HCT116 (cell line): Measurements from ENCODE around the gene HIPK2. TPM values are rescaled to one million over a fixed set of nuclear protein-coding genes. Genes with fewer than 3 reads are reported as not detected.

Experiments used
- ATAC-seq: fragments of 200-7000 bp; cut with Tn5 transposase; 2 replicates; pipeline ENCODE4 v1.9.1; 2020; ENCODE audit warnings: mild to moderate bottlenecking, moderate library complexity
- BruUV-seq: library from RNA; stranded (reverse); fragments of 400-500 nt; replicated peaks from 2 replicates; lab custom pipeline; 2021; lab: Mats Ljungman, UMichigan
- CTCF ChIA-PET: fragments of 300-600 bp; sonication (Branson Sonifier 250); formaldehyde crosslinking; loops from one replicate; lab custom pipeline; 2021; ENCODE audit warnings: antibody characterized with exemption; lab: Charles Lee
- POLR2A ChIA-PET: fragments of 300-600, 350-600 bp; sonication (Branson Sonifier 250); formaldehyde crosslinking; loops from one replicate; lab custom pipeline; 2021; ENCODE audit warnings: antibody characterized with exemption; lab: Charles Lee
- RAD21 ChIA-PET, 2 experiments: fragments of 300-600 bp; sonication (Branson Sonifier 250); formaldehyde crosslinking; loops; one replicate each; lab custom pipeline; 2023; ENCODE audit warnings: low total read pairs in 2 of 2; ENCODE audit not compliant: uncharacterized antibody in 2 of 2, unreplicated experiment in 2 of 2, low non-redundant PET in 1 of 2; lab: Charles Lee
- DNase-seq: peaks from one replicate; pipeline ENCODE4 v3.0.0-alpha.2; 2010; ENCODE audit warnings: low read depth, low spot score
- H2AFZ ChIP-seq: fragments of 200-600 bp; shearing (Covaris generic), sonication (generic); 2 replicates; pipeline ENCODE4 v1.6.1; 2017; ENCODE audit warnings: low read depth, mixed run types, mixed read lengths, antibody characterized with exemption, low read length; ENCODE audit not compliant: poor library complexity, severe bottlenecking
- H3K27ac ChIP-seq: 2 replicates; pipeline ENCODE4 v1.5.1; 2012; ENCODE audit warnings: low read depth, low read length
- H3K27me3 ChIP-seq: fragments of 200-600 bp; sonication (generic); 2 replicates; pipeline ENCODE4 v1.6.1; 2016; ENCODE audit warnings: mixed run types, low read length, mixed read lengths; ENCODE audit not compliant: insufficient read depth
- H3K36me3 ChIP-seq, 2 experiments: fragments of 200-500 bp in 1 of 2; fragments of 200-600 bp in 1 of 2; sonication (Bioruptor generic) in 1 of 2; sonication (generic) in 1 of 2; 2 replicates each; pipeline versions ENCODE4 v1.5.1 to v1.6.1; 2014 to 2016; ENCODE audit warnings: low read length in 2 of 2, inconsistent platforms in 1 of 2, mixed read lengths in 1 of 2, mixed run types in 1 of 2; ENCODE audit not compliant: insufficient read depth in 2 of 2, control insufficient read depth in 1 of 2
- H3K4me1 ChIP-seq, 2 experiments: fragments of 200-600 bp in 1 of 2; sonication (generic) in 1 of 2; 2 replicates each; pipeline versions ENCODE4 v1.5.1 to v1.6.1; 2012 to 2017; ENCODE audit warnings: low read length in 2 of 2, inconsistent platforms in 1 of 2, mild to moderate bottlenecking in 1 of 2, mixed read lengths in 1 of 2, mixed run types in 1 of 2, moderate library complexity in 1 of 2; ENCODE audit not compliant: insufficient read depth in 2 of 2, control insufficient read depth in 1 of 2
- H3K4me2 ChIP-seq: fragments of 200-600 bp; sonication (generic); 2 replicates; pipeline ENCODE4 v1.6.1; 2017; ENCODE audit warnings: mixed run types, low read length, mixed read lengths
- H3K4me3 ChIP-seq, 2 experiments: fragments of 200-600 bp in 1 of 2; sonication (generic) in 1 of 2; replicated peaks in 1 of 2; 2 replicates each; pipeline ENCODE4 v1.5.1; 2011 to 2016; ENCODE audit warnings: low read length in 2 of 2, control low read depth in 1 of 2, low read depth in 1 of 2, mild to moderate bottlenecking in 1 of 2, mixed read lengths in 1 of 2, mixed run types in 1 of 2
- H3K79me2 ChIP-seq: fragments of 200-600 bp; sonication (generic); 2 replicates; pipeline ENCODE4 v1.6.1; 2017; ENCODE audit warnings: mild to moderate bottlenecking, mixed run types, low read length, moderate library complexity, mixed read lengths; ENCODE audit not compliant: insufficient read depth
- H3K9ac ChIP-seq: fragments of 200-600 bp; sonication (generic); 2 replicates; pipeline ENCODE4 v1.6.1; 2016; ENCODE audit warnings: low read length, mixed read lengths
- H3K9me2 ChIP-seq: fragments of 200-600 bp; sonication (generic), shearing (Covaris generic); 2 replicates; pipeline ENCODE4 v1.6.1; 2017; ENCODE audit warnings: mixed run types, mild to moderate bottlenecking, moderate library complexity; ENCODE audit not compliant: insufficient read depth
- H3K9me3 ChIP-seq, 2 experiments: fragments of 200-500 bp in 1 of 2; fragments of 200-600 bp in 1 of 2; sonication (Bioruptor generic) in 1 of 2; sonication (generic) in 1 of 2; 2 replicates each; pipeline ENCODE4 v1.6.1; 2014 to 2017; ENCODE audit warnings: low read length in 2 of 2, mixed read lengths in 2 of 2, inconsistent platforms in 1 of 2, low read depth in 1 of 2, mild to moderate bottlenecking in 1 of 2, mixed run types in 1 of 2, moderate library complexity in 1 of 2; ENCODE audit not compliant: control insufficient read depth in 1 of 2, insufficient read depth in 1 of 2
- H4K20me1 ChIP-seq: fragments of 200-600 bp; sonication (generic), shearing (Covaris generic); 2 replicates; pipeline ENCODE4 v1.6.1; 2017; ENCODE audit warnings: mixed run types, mild to moderate bottlenecking, moderate library complexity; ENCODE audit not compliant: insufficient read depth
- CEBPB ChIP-seq: IDR thresholded peaks from 2 replicates; pipeline ENCODE4 v1.6.1; 2012; ENCODE audit warnings: low read depth
- EZH2phosphoT487 ChIP-seq: fragments of 200-600 bp; IDR thresholded peaks from 2 replicates; pipeline ENCODE4 v1.6.1; 2018; ENCODE audit warnings: antibody characterized with exemption, borderline replicate concordance
- RAD21 ChIP-seq: IDR thresholded peaks from 2 replicates; pipeline ENCODE4 v1.6.1; 2012; ENCODE audit warnings: low read depth, mild to moderate bottlenecking
- REST ChIP-seq: IDR thresholded peaks from 2 replicates; pipeline ENCODE4 v1.6.1; 2012; ENCODE audit warnings: low read depth
- SP1 ChIP-seq: IDR thresholded peaks from 2 replicates; pipeline ENCODE4 v1.6.1; 2012; ENCODE audit warnings: low read depth
- ZBTB33 ChIP-seq: IDR thresholded peaks from 2 replicates; pipeline ENCODE4 v1.6.1; 2011; ENCODE audit warnings: mild to moderate bottlenecking, low read length, moderate library complexity; ENCODE audit not compliant: insufficient replicate concordance; ENCODE audit errors: extremely low read depth
- intact Hi-C: fragments of 100-400 bp; cut with micrococcal nuclease; formaldehyde crosslinking; loops from 2 replicates; pipeline ENCODE4 v1.10.0; 2022
- total RNA-seq: library from RNA; stranded (reverse); gene quantifications from one replicate; pipeline ENCODE4 v1.2.1, GENCODE V29; 2021; ENCODE audit not compliant: unreplicated experiment
- TF ChIP-seq, protein P1 (sequence below): IDR thresholded peaks from 2 replicates; pipeline ENCODE4 v1.6.1; 2012

Gene HIPK2
- total RNA-seq, 1 experiment from 2014 or later = 49.5 TPM

GRCh38 chr7:139782932-139783331 is 5.1 kb upstream of the HIPK2 start:
- no peaks in the 10 kb centered on the region for H4K20me1 ChIP-seq
- ChIA-PET RAD21 (no interaction called here), POLR2A (no interaction called here), CTCF (no interaction called here)
- H3K27me3 ChIP-seq = peaks cover 13% of the 10 kb centered on the region; the same call in 1 of the 2 replicates
- H3K4me1 ChIP-seq = peaks cover 2 to 9% of the 10 kb centered on the region in 2 experiments; a peak in 3 of 4 replicates
- H3K27ac ChIP-seq = no peak overlapping the region
- no TSS peak for BruUV-seq
- H3K9me3 ChIP-seq = no peaks in the 10 kb centered on the region
- TF ChIP-seq REST (no peak), SP1 (no peak), RAD21 (no peak), EZH2phosphoT487 (no peak), ZBTB33 (no peak), CEBPB (no peak)
- TF ChIP-seq, protein P1, sequence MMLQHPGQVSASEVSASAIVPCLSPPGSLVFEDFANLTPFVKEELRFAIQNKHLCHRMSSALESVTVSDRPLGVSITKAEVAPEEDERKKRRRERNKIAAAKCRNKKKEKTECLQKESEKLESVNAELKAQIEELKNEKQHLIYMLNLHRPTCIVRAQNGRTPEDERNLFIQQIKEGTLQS = no peak
- no peak overlapping the region for H3K9ac ChIP-seq
- no peaks in the 10 kb centered on the region for H3K36me3 ChIP-seq
- H3K4me3 ChIP-seq = no peak overlapping the region
- no peak overlapping the region for H3K4me2 ChIP-seq
- intact Hi-C loops = no loop called here
- ATAC-seq (no peak), DNase-seq (no peak)
- H2AFZ ChIP-seq = no peak overlapping the region
- no peaks in the 10 kb centered on the region for H3K79me2 ChIP-seq
- no peaks in the 10 kb centered on the region for H3K9me2 ChIP-seq
